A549 (cell line): ENCODE data around the gene CCDC134. TPM values are rescaled to one million over a fixed set of nuclear protein-coding genes. Genes with fewer than 3 reads are reported as not detected.

Experiments used
- ATAC-seq, 2 experiments: fragments of 200-7000 bp in 1 of 2; fragments of >200 bp in 1 of 2; cut with Nextera tagmentation in 1 of 2; cut with Tn5 transposase in 1 of 2; 3 replicates each; pipeline versions ENCODE4 v1.8.0 to v1.9.1; 2018 to 2020; ENCODE audit warnings: mild to moderate bottlenecking in 1 of 2, moderate library complexity in 1 of 2
- CTCF ChIA-PET: fragments of 300-600 bp; sonication (Branson Sonifier 250); formaldehyde crosslinking; extraction: SDS; loops from one replicate; lab custom pipeline; 2021; ENCODE audit warnings: antibody characterized with exemption, inconsistent platforms; lab: Yijun Ruan, JAX
- POLR2A ChIA-PET: fragments of 350-600 bp; formaldehyde crosslinking; extraction: SDS; loops from one replicate; lab custom pipeline; 2021; ENCODE audit warnings: antibody characterized with exemption, inconsistent platforms; lab: Yijun Ruan, JAX
- DNase-seq, 2 experiments: peaks; one replicate each; pipeline versions ENCODE4 v3.0.0 to v3.0.0-alpha.2; 2011 to 2016; ENCODE audit warnings: low read depth in 1 of 2, low spot score in 1 of 2
- FAIRE-seq: peaks from 2 replicates; lab custom pipeline; 2011; peaks lifted over from hg19 to GRCh38; lab: Jason Lieb, UNC
- H3K27ac ChIP-seq, 2 experiments: fragments of >200 bp; sonication (Bioruptor Twin); formaldehyde crosslinking; 3 replicates each; pipeline ENCODE4 v1.5.1; 2016 to 2017
- H3K4me1 ChIP-seq: fragments of >200 bp; sonication (Bioruptor Twin); formaldehyde crosslinking; 3 replicates; pipeline ENCODE4 v1.6.1; 2016
- H3K4me2 ChIP-seq: fragments of >200 bp; sonication (Bioruptor Twin); formaldehyde crosslinking; 3 replicates; pipeline ENCODE4 v1.6.1; 2016
- H3K4me3 ChIP-seq: fragments of >200 bp; sonication (Bioruptor Twin); formaldehyde crosslinking; 3 replicates; pipeline ENCODE4 v1.5.1; 2016
- H3K9me3 ChIP-seq: fragments of >200 bp; sonication (Bioruptor Twin); formaldehyde crosslinking; 3 replicates; pipeline ENCODE4 v1.6.1; 2016
- BHLHE40 ChIP-seq: IDR thresholded peaks from 2 replicates; pipeline ENCODE4 v1.6.1; 2012; ENCODE audit warnings: low read depth, low read length, inconsistent platforms
- CBX8 ChIP-seq: fragments of 200-600 bp; sonication (generic); IDR thresholded peaks from 2 replicates; pipeline ENCODE4 v1.6.1; 2016
- CEBPB ChIP-seq, 2 experiments: fragments of >200 bp in 1 of 2; sonication (Bioruptor Twin) in 1 of 2; formaldehyde crosslinking in 1 of 2; IDR thresholded peaks; 2 replicates each; pipeline ENCODE4 v1.6.1; 2012 to 2016
- E2F6 ChIP-seq: IDR thresholded peaks from 2 replicates; pipeline ENCODE4 v1.6.1; 2012; ENCODE audit warnings: low read depth, borderline replicate concordance
- EHF ChIP-seq: fragments of 250-450 bp; sonication (Bioruptor Pico); IDR thresholded peaks from 2 replicates; pipeline ENCODE4 v1.5.0; 2020; ENCODE audit warnings: mild to moderate bottlenecking
- EHMT2 ChIP-seq: fragments of 200-600 bp; sonication (generic); IDR thresholded peaks from 2 replicates; pipeline ENCODE4 v1.6.1; 2016; ENCODE audit warnings: antibody characterized with exemption, low read depth, mild to moderate bottlenecking, moderate library complexity
- ELK1 ChIP-seq: fragments of 150-350 bp; IDR thresholded peaks from 2 replicates; pipeline ENCODE4 v1.6.1; 2014; ENCODE audit warnings: low read depth, mild to moderate bottlenecking, low read length
- ESRRA ChIP-seq: fragments of 150-350 bp; IDR thresholded peaks from 2 replicates; pipeline ENCODE4 v1.6.1; 2014; ENCODE audit warnings: mild to moderate bottlenecking, low read length, borderline replicate concordance
- FOSL2 ChIP-seq, 2 experiments: fragments of 450-650 bp in 1 of 2; fragments of >200 bp in 1 of 2; sonication (Bioruptor Twin) in 1 of 2; formaldehyde crosslinking; IDR thresholded peaks; 2 replicates each; pipeline versions ENCODE4 v1.5.0 to v1.6.1; 2016 to 2020; ENCODE audit warnings: mild to moderate bottlenecking in 1 of 2, moderate library complexity in 1 of 2
- HEYL ChIP-seq: fragments of 250-450 bp; sonication (Bioruptor Pico); IDR thresholded peaks from 2 replicates; pipeline ENCODE4 v1.8.0; 2021; ENCODE audit warnings: mild to moderate bottlenecking, moderate library complexity
- HOXA7 ChIP-seq: fragments of 250-450 bp; sonication (Bioruptor Pico); IDR thresholded peaks from 2 replicates; pipeline ENCODE4 v1.5.0; 2020; ENCODE audit warnings: mild to moderate bottlenecking, moderate library complexity
- JUNB ChIP-seq: fragments of >200 bp; sonication (Bioruptor Twin); formaldehyde crosslinking; IDR thresholded peaks from 2 replicates; pipeline ENCODE4 v1.6.1; 2016
- KDM1A ChIP-seq: fragments of 200-600 bp; sonication (generic); IDR thresholded peaks from 2 replicates; pipeline ENCODE4 v1.6.1; 2016; ENCODE audit warnings: low read depth, mild to moderate bottlenecking
- KDM5A ChIP-seq: fragments of 200-600 bp; sonication (generic); IDR thresholded peaks from 2 replicates; pipeline ENCODE4 v1.6.1; 2016; ENCODE audit warnings: antibody characterized with exemption, mild to moderate bottlenecking
- NFE2L2 ChIP-seq: fragments of 150-350 bp; conservative IDR thresholded peaks from 2 replicates; pipeline ENCODE4 v1.6.1; 2014; ENCODE audit warnings: low read length
- PBX3 ChIP-seq: IDR thresholded peaks from 2 replicates; pipeline ENCODE4 v1.6.1; 2012
- POLR2A ChIP-seq: IDR thresholded peaks from 2 replicates; pipeline ENCODE4 v1.6.1; 2012; ENCODE audit warnings: mild to moderate bottlenecking, low read length
- RARB ChIP-seq: fragments of 250-450 bp; sonication (Bioruptor Pico); IDR thresholded peaks from 2 replicates; pipeline ENCODE4 v1.8.0; 2021; ENCODE audit warnings: mild to moderate bottlenecking, moderate library complexity
- RFX5 ChIP-seq: fragments of 450-650 bp; IDR thresholded peaks from 2 replicates; pipeline ENCODE4 v1.7.1; 2014; ENCODE audit warnings: antibody characterized with exemption, mild to moderate bottlenecking, moderate library complexity
- ZFP36 ChIP-seq: fragments of 450-650 bp; IDR thresholded peaks from 2 replicates; pipeline ENCODE4 v1.6.1; 2014; ENCODE audit warnings: borderline replicate concordance; ENCODE audit not compliant: partially characterized antibody
- ZNF302 ChIP-seq: fragments of 250-450 bp; sonication (Bioruptor Pico); IDR thresholded peaks from 2 replicates; pipeline ENCODE4 v1.9.0; 2021; ENCODE audit warnings: inconsistent platforms, mild to moderate bottlenecking, moderate library complexity
- WGBS: methylation state at CpG from one replicate; pipeline ENCODE4 v1.1.6; 2017; ENCODE audit errors: missing lambda C conversion rate; 5-methylcytosine and 5-hydroxymethylcytosine counted together
- polyA plus RNA-seq, 4 experiments: library from polyadenylated mRNA; depleted of rRNA in 3 of 4; stranded (reverse); fragments of >200 nt; fragmentation: RNase III in 1 of 4; extraction: RNeasy Plus Mini Kit Qiagen cat#74134 plus additional on column Dnase treatment in 1 of 4; gene quantifications; 2 replicates in 3 of 4; 3 replicates in 1 of 4; pipeline ENCODE4 v1.2.3, GENCODE V29; 2011 to 2017
- TF ChIP-seq, protein P1 (sequence below): fragments of 250-450 bp; sonication (Bioruptor Pico); IDR thresholded peaks from 2 replicates; pipeline ENCODE4 v1.5.0; 2021; ENCODE audit warnings: mild to moderate bottlenecking, moderate library complexity, borderline replicate concordance

CCDC134 gene
- polyA plus RNA-seq, 2 of the 4 experiments (the other 2 are of a cell fraction), result 2.5 to 4.5 TPM

GRCh38 chr22:41813726-41814410, 13.4 kb downstream of the CCDC134 start:
- no peak for FAIRE-seq
- WGBS, result 93% methylated on average over 8 of the region's 9 CpGs

GRCh38 chr22:41815716-41816115, 15.2 kb downstream of the CCDC134 start:
- Histone ChIP-seq H3K4me2 (no peak overlapping the region), H3K27ac (no peak overlapping the region), H3K4me1 (no peaks in the 10 kb centered on the region), H3K4me3 (no peak overlapping the region), H3K9me3 (no peaks in the 10 kb centered on the region)
- DNase-seq, result no peak
- TF ChIP-seq ZFP36, result no peak
- TF ChIP-seq CEBPB (IDR thresholded peaks at IDR 0.05), result no peak
- no peak for TF ChIP-seq EHF (CRISPR knock-in tag)
- no peak for TF ChIP-seq BHLHE40
- no peak for TF ChIP-seq PBX3
- no peak for TF ChIP-seq NFE2L2
- no peak for TF ChIP-seq E2F6
- no peak for TF ChIP-seq ESRRA
- TF ChIP-seq RARB, result no peak
- TF ChIP-seq, protein P1, sequence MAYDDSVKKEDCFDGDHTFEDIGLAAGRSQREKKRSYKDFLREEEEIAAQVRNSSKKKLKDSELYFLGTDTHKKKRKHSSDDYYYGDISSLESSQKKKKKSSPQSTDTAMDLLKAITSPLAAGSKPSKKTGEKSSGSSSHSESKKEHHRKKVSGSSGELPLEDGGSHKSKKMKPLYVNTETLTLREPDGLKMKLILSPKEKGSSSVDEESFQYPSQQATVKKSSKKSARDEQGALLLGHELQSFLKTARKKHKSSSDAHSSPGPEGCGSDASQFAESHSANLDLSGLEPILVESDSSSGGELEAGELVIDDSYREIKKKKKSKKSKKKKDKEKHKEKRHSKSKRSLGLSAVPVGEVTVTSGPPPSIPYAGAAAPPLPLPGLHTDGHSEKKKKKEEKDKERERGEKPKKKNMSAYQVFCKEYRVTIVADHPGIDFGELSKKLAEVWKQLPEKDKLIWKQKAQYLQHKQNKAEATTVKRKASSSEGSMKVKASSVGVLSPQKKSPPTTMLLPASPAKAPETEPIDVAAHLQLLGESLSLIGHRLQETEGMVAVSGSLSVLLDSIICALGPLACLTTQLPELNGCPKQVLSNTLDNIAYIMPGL, result no peak
- no peak for TF ChIP-seq RFX5
- TF ChIP-seq FOSL2 (IDR thresholded peaks at IDR 0.05), result no peak
- no peak for TF ChIP-seq FOSL2 (CRISPR knock-in tag; IDR thresholded peaks at IDR 0.05)
- ATAC-seq, result no peak
- CTCF ChIA-PET, result interaction anchor here (0.9 to 4.0 kb wide), 4 partner anchors 10 to 125 kb away, joined by 3 to 10 read pairs (median 4); no protein-coding TSS in a partner anchor
- 88% methylated on average over 3 of the region's 3 CpGs for WGBS
- FAIRE-seq, result no peak
- POLR2A ChIA-PET, result no interaction called here

More at GRCh38 chr22:41813726-41814410, 13.4 kb downstream of the CCDC134 start:
- H3K4me1 ChIP-seq, result no peaks in the 10 kb centered on the region
- ATAC-seq (no peak), DNase-seq (no peak)
- H3K4me2 ChIP-seq, result no peak overlapping the region
- ChIA-PET CTCF (interaction anchor here (1.0 to 1.7 kb wide), 2 partner anchors 44 to 127 kb away, joined by 5 read pairs; no protein-coding TSS in a partner anchor), POLR2A (no interaction called here)
- H3K4me3 ChIP-seq, result no peak overlapping the region
- H3K27ac ChIP-seq, result no peak overlapping the region
- TF ChIP-seq EHF (CRISPR knock-in tag), result no peak
- TF ChIP-seq EHMT2, result no peak
- TF ChIP-seq JUNB, result no peak
- no peak for TF ChIP-seq POLR2A
- TF ChIP-seq CBX8, result no peak
- TF ChIP-seq KDM1A, result no peak
- TF ChIP-seq ZFP36, result no peak
- TF ChIP-seq HEYL, result no peak
- no peak for TF ChIP-seq HOXA7 (CRISPR knock-in tag)
- no peak for TF ChIP-seq E2F6
- TF ChIP-seq ZNF302 (CRISPR knock-in tag), result no peak
- no peak for TF ChIP-seq KDM5A
- TF ChIP-seq ELK1, result no peak
- TF ChIP-seq, all 56 proteins: peak for 0
- no peaks in the 10 kb centered on the region for H3K9me3 ChIP-seq
